Lung (tissue), 12 donors: Measurements from ENCODE around the gene ABCB8. TPM values are rescaled to one million over a fixed set of nuclear protein-coding genes. Genes with fewer than 3 reads are reported as not detected.

Experiments used
- ATAC-seq: fragments of 200-7000 bp; cut with Tn5 transposase; one replicate; pipeline ENCODE4 v1.9.1; 2020; ENCODE audit warnings: moderate number of reproducible peaks; ENCODE audit not compliant: insufficient read depth, low FRiP score
- DNase-seq, 3 donors: peaks; one replicate each; pipeline ENCODE4 v3.0.0-alpha.2; 2013 to 2017
- H3K27ac ChIP-seq, 2 donors: one replicate each; pipeline ENCODE4 v1.5.1; 2013; ENCODE audit warnings: mild to moderate bottlenecking in 2 of 2, moderate library complexity in 2 of 2, control low read depth in 1 of 2, inconsistent platforms in 1 of 2, low read depth in 1 of 2, low read length in 1 of 2
- H3K27me3 ChIP-seq, 3 donors: one replicate each; pipeline ENCODE4 v1.5.1; 2013; ENCODE audit warnings: low read length in 2 of 3; ENCODE audit not compliant: control insufficient read depth in 3 of 3, insufficient read depth in 3 of 3
- H3K36me3 ChIP-seq, 4 donors: one replicate each; pipeline ENCODE4 v1.5.1; 2013; ENCODE audit warnings: low read length in 4 of 4, mild to moderate bottlenecking in 1 of 4, moderate library complexity in 1 of 4; ENCODE audit not compliant: control insufficient read depth in 4 of 4, insufficient read depth in 4 of 4
- H3K4me1 ChIP-seq, 5 donors: one replicate each; pipeline ENCODE4 v1.5.1; 2013; ENCODE audit warnings: low read length in 5 of 5, mild to moderate bottlenecking in 2 of 5, moderate library complexity in 1 of 5; ENCODE audit not compliant: control insufficient read depth in 5 of 5, insufficient read depth in 5 of 5
- H3K4me3 ChIP-seq: one replicate; pipeline ENCODE4 v1.5.1; 2013; ENCODE audit warnings: mild to moderate bottlenecking, control low read depth, moderate library complexity
- H3K9ac ChIP-seq, 2 donors: one replicate each; pipeline ENCODE4 v1.5.1; 2013; ENCODE audit warnings: low read length in 2 of 2, control low read depth in 1 of 2; ENCODE audit not compliant: insufficient read depth in 1 of 2
- H3K9me3 ChIP-seq, 4 donors: one replicate each; pipeline ENCODE4 v1.5.1; 2013; ENCODE audit warnings: low read length in 3 of 4, mild to moderate bottlenecking in 1 of 4, moderate library complexity in 1 of 4; ENCODE audit not compliant: control insufficient read depth in 4 of 4, insufficient read depth in 3 of 4
- CTCF ChIP-seq: IDR thresholded peaks from 2 replicates; pipeline ENCODE4 v1.5.1; 2012; ENCODE audit warnings: mild to moderate bottlenecking; ENCODE audit errors: control extremely low read depth, extremely low read depth
- WGBS, 2 donors: extraction: QIAGEN DNeasy Blood & Tissue Kit; methylation state at CpG; one replicate each; pipeline ENCODE4 v1.1.7; 2013; 5-methylcytosine and 5-hydroxymethylcytosine counted together
- polyA plus RNA-seq, 2 donors: library from polyadenylated mRNA; stranded (reverse); fragments of 200-250 nt; gene quantifications; one replicate each; pipeline ENCODE4 v1.2.1, GENCODE V29; 2013
- total RNA-seq, 2 donors: library from RNA; depleted of rRNA in 1 of 2; stranded (reverse); fragments of >200 nt in 1 of 2; gene quantifications; one replicate each; pipeline ENCODE4 v1.2.1, GENCODE V29; 2014 to 2021
- donor health status: control.
- donor health status: control.
- donor health status: Bipolar disorder and iron deficiency.
- donor health status: healthy.
- donor health status: DM: yes; HTN: yes; CAD: no.

ABCB8 gene
- total and polyA plus RNA-seq, 4 donors, result 21.8 to 61.5 (median 28.8) TPM

- DNase-seq, result peak; percentile 73 to 85 (median 78)
- ATAC-seq, result peak; percentile 54
- H3K4me3 ChIP-seq, result no peak overlapping the region
These were observed 22.9 kb downstream of the ABCB8 start for GRCh38 chr7:151051108-151051507.

GRCh38 chr7:151053096-151053495, 24.8 kb downstream of the ABCB8 start:
- Histone ChIP-seq H3K27ac (no peak overlapping the region), H3K4me3 (no peak overlapping the region), H3K36me3 (no peaks in the 10 kb centered on the region), H3K9me3 (no peaks in the 10 kb centered on the region), H3K27me3 (peaks cover 0 to 5% (median 0%) of the 10 kb centered on the region in 3 donors), H3K4me1 (peaks cover 0 to 16% (median 9%) of the 10 kb centered on the region in 5 donors), H3K9ac (no peak overlapping the region)
- WGBS, 2 donors, result 41 to 65% methylated on average over 4 of the region's 4 CpGs
- DNase-seq (no peak), ATAC-seq (no peak)
- no peak for TF ChIP-seq CTCF

More at GRCh38 chr7:151051108-151051507, 22.9 kb downstream of the ABCB8 start:
- no peak overlapping the region for H3K9ac ChIP-seq
- no peak overlapping the region for H3K27ac ChIP-seq
- peaks cover 0 to 24% (median 5%) of the 10 kb centered on the region in 5 donors for H3K4me1 ChIP-seq
- H3K36me3 ChIP-seq, result peaks cover 0 to 3% (median 0%) of the 10 kb centered on the region in 4 donors
- peaks cover 0 to 5% (median 0%) of the 10 kb centered on the region in 3 donors for H3K27me3 ChIP-seq
- WGBS, 2 donors, result 0 to 3% methylated on average over 43 to 50 of the region's 50 CpGs
- no peak for TF ChIP-seq CTCF
- no peaks in the 10 kb centered on the region for H3K9me3 ChIP-seq

- Histone ChIP-seq H3K4me3 (no peak overlapping the region), H3K27ac (no peak overlapping the region), H3K9me3 (no peaks in the 10 kb centered on the region), H3K9ac (no peak overlapping the region), H3K27me3 (peaks cover 0 to 5% (median 0%) of the 10 kb centered on the region in 3 donors), H3K4me1 (peaks cover 0 to 19% (median 13%) of the 10 kb centered on the region in 5 donors), H3K36me3 (no peaks in the 10 kb centered on the region)
- no peak for TF ChIP-seq CTCF
- 89 to 98% methylated on average over 8 of the region's 8 CpGs for WGBS, 2 donors
- ATAC-seq (no peak), DNase-seq (no peak)
These were observed 25.5 kb downstream of the ABCB8 start for GRCh38 chr7:151053751-151054150.

GRCh38 chr7:151056283-151056665, 28.0 kb downstream of the ABCB8 start:
- ATAC-seq, result no peak
- no peaks in the 10 kb centered on the region for H3K36me3 ChIP-seq
- no peak for TF ChIP-seq CTCF
- no peaks in the 10 kb centered on the region for H3K27me3 ChIP-seq
- WGBS, 2 donors, result 90 to 96% methylated on average over 6 of the region's 6 CpGs
- no peak overlapping the region for H3K27ac ChIP-seq
- H3K4me3 ChIP-seq, result no peak overlapping the region
- H3K9me3 ChIP-seq, result no peaks in the 10 kb centered on the region
- peaks cover 6 to 35% (median 18%) of the 10 kb centered on the region in 5 donors for H3K4me1 ChIP-seq
- no peak for DNase-seq
- H3K9ac ChIP-seq, result no peak overlapping the region
